K562 (cell line): Measurements from ENCODE around the gene ULBP2. TPM values are rescaled to one million over a fixed set of nuclear protein-coding genes. Genes with fewer than 3 reads are reported as not detected.

Source experiments
- ATAC-seq: fragments of 200-7000 bp; cut with Tn5 transposase; 3 replicates; pipeline ENCODE4 v1.9.1; 2020; ENCODE audit warnings: moderate library complexity
- BruUV-seq: library from RNA; stranded (reverse); fragments of 400-500 nt; replicated peaks from 2 replicates; lab custom pipeline; 2021; lab: Mats Ljungman, UMichigan
- CTCF ChIA-PET: fragments of 300-600 bp; formaldehyde crosslinking; extraction: SDS; loops from one replicate; lab custom pipeline; 2021; ENCODE audit warnings: low intra/inter-chr PET ratio; lab: Yijun Ruan, JAX
- POLR2A ChIA-PET: fragments of 300-600, 350-650 bp; sonication (Branson Sonifier 250); formaldehyde crosslinking; extraction: SDS; loops from one replicate; lab custom pipeline; 2021; ENCODE audit warnings: antibody characterized with exemption, inconsistent platforms; lab: Yijun Ruan, JAX
- DNase-seq, 4 experiments: peaks; one replicate each; pipeline versions ENCODE4 v3.0.0 to v3.0.0-alpha.2; 2011 to 2018; ENCODE audit warnings: low spot score in 3 of 4, mixed read lengths in 3 of 4; ENCODE audit errors: extremely low read depth in 1 of 4
- FAIRE-seq: peaks from 2 replicates; lab custom pipeline; 2011; peaks lifted over from hg19 to GRCh38; lab: Jason Lieb, UNC
- H2AFZ ChIP-seq: 2 replicates; pipeline ENCODE4 v1.6.0; 2011; ENCODE audit warnings: low read depth, low read length, control low read depth, inconsistent platforms
- H3K27ac ChIP-seq: fragments of 200-600 bp; 3 replicates; pipeline ENCODE4 v1.8.0; 2011; ENCODE audit warnings: low read depth, mild to moderate bottlenecking, control low read depth, inconsistent platforms, low read length, moderate library complexity, mixed read lengths; ENCODE audit errors: extremely low read depth
- H3K27me3 ChIP-seq, 2 experiments: fragments of 300-600 bp in 1 of 2; 2 replicates in 1 of 2; 3 replicates in 1 of 2; pipeline versions ENCODE4 v1.6.0 to v1.8.0; 2011; ENCODE audit warnings: inconsistent platforms in 2 of 2, low read length in 2 of 2, mild to moderate bottlenecking in 1 of 2, mixed read lengths in 1 of 2, moderate library complexity in 1 of 2; ENCODE audit not compliant: control insufficient read depth in 2 of 2, insufficient read depth in 2 of 2
- H3K36me3 ChIP-seq: fragments of 300-600 bp; 3 replicates; pipeline ENCODE4 v1.8.0; 2011; ENCODE audit warnings: mild to moderate bottlenecking, low read length, inconsistent platforms; ENCODE audit not compliant: control insufficient read depth, insufficient read depth
- H3K4me1 ChIP-seq, 2 experiments: fragments of 200-600 bp in 1 of 2; replicated peaks in 1 of 2; 2 replicates in 1 of 2; 3 replicates in 1 of 2; pipeline versions ENCODE4 v1.5.1 to v1.8.0; 2011; ENCODE audit warnings: inconsistent platforms in 2 of 2, low read length in 2 of 2, mild to moderate bottlenecking in 1 of 2, mixed read lengths in 1 of 2, moderate library complexity in 1 of 2; ENCODE audit not compliant: control insufficient read depth in 2 of 2, insufficient read depth in 2 of 2
- H3K4me2 ChIP-seq: 2 replicates; pipeline ENCODE4 v1.6.1; 2011; ENCODE audit warnings: low read length, control low read depth, inconsistent platforms, mixed read lengths; ENCODE audit not compliant: insufficient read depth
- H3K4me3 ChIP-seq: fragments of 200-600 bp; sonication (generic), shearing (Covaris generic); 2 replicates; pipeline ENCODE4 v1.5.1; 2016; ENCODE audit warnings: control low read depth, inconsistent platforms
- H3K79me2 ChIP-seq: fragments of 200-600 bp; 3 replicates; pipeline ENCODE4 v1.8.0; 2011; ENCODE audit warnings: low read length, inconsistent platforms; ENCODE audit not compliant: control insufficient read depth, insufficient read depth
- H3K9ac ChIP-seq, 2 experiments: 2 replicates each; pipeline versions ENCODE4 v1.6.0 to v1.6.1; 2011; ENCODE audit warnings: low read depth in 2 of 2, low read length in 2 of 2, control low read depth in 1 of 2, inconsistent platforms in 1 of 2, mild to moderate bottlenecking in 1 of 2, mixed read lengths in 1 of 2; ENCODE audit not compliant: insufficient read depth in 1 of 2
- H3K9me1 ChIP-seq: one replicate; pipeline ENCODE4 v1.6.0; 2011; ENCODE audit warnings: inconsistent platforms, mild to moderate bottlenecking, low read length, moderate library complexity; ENCODE audit not compliant: control insufficient read depth, insufficient read depth
- H3K9me3 ChIP-seq: replicated peaks from 2 replicates; pipeline ENCODE4 v1.5.1; 2011; ENCODE audit warnings: low read depth, low read length, inconsistent platforms; ENCODE audit not compliant: control insufficient read depth, insufficient read depth
- H4K20me1 ChIP-seq: replicated peaks from 2 replicates; pipeline ENCODE4 v1.6.1; 2011; ENCODE audit warnings: low read length, inconsistent platforms, mixed read lengths; ENCODE audit not compliant: control insufficient read depth, insufficient read depth
- HMG20B ChIP-seq: fragments of 250-450 bp; sonication (Bioruptor Pico); IDR thresholded peaks from 2 replicates; pipeline ENCODE4 v1.5.0; 2021; ENCODE audit warnings: mild to moderate bottlenecking
- MLLT1 ChIP-seq, 2 experiments: fragments of 450-650 bp; IDR thresholded peaks; 2 replicates each; pipeline ENCODE4 v1.6.1; 2016
- SRF ChIP-seq, 2 experiments: fragments of 250-450, 450-650 bp in 1 of 2; sonication (Bioruptor Pico) in 1 of 2; sonication (generic) in 1 of 2; formaldehyde crosslinking; IDR thresholded peaks; 2 replicates each; pipeline versions ENCODE4 v1.5.0 to v1.5.1; 2020 to 2022; ENCODE audit warnings: mild to moderate bottlenecking in 1 of 2, missing genetic modification reagents in 1 of 2
- XRCC3 ChIP-seq: fragments of 450-650 bp; IDR thresholded peaks from 2 replicates; pipeline ENCODE4 v1.6.1; 2017; ENCODE audit warnings: mild to moderate bottlenecking, moderate library complexity
- WGBS: fragments of 100-300 bp; shearing (Covaris generic); methylation state at CpG from one replicate; pipeline ENCODE4 v1.1.6; 2016; ENCODE audit warnings: low coverage, mixed read lengths; ENCODE audit not compliant: insufficient coverage; ENCODE audit errors: missing lambda C conversion rate; 5-methylcytosine and 5-hydroxymethylcytosine counted together
- in situ Hi-C: fragments of 300-500 bp; cut with MboI; formaldehyde crosslinking; loops from 4 replicates; pipeline ENCODE4 v1.15.0; 2018; ENCODE audit warnings: inconsistent platforms, mixed read lengths
- intact Hi-C: fragments of 100-400 bp; cut with micrococcal nuclease; formaldehyde crosslinking; loops from 2 replicates; pipeline ENCODE4 v1.14.2; 2022
- polyA plus RNA-seq, 8 experiments: library from polyadenylated mRNA; depleted of rRNA in 4 of 8; stranded (reverse) in 5 of 8; unstranded in 3 of 8; fragments of >200 nt; fragmentation: Nextera tagmentation in 2 of 8; fragmentation: Illumina TruSeq in 1 of 8; extraction: Ambion mirVana in 2 of 8; extraction: Trizol in 1 of 8; gene quantifications; 2 replicates each; pipeline versions ENCODE4 v1.2.1 to v1.2.3, GENCODE V29; 2011 to 2014; ENCODE audit warnings: inconsistent platforms in 1 of 8, missing spikeins in 1 of 8
- total RNA-seq, 7 experiments: library from RNA; depleted of rRNA in 6 of 7; stranded (reverse); fragments of >200 nt in 6 of 7; fragmentation: Illumina TruSeq in 2 of 7; extraction: Trizol in 2 of 7; gene quantifications; 2 replicates each; pipeline versions ENCODE4 v1.2.1 to v1.2.3, GENCODE V29; 2011 to 2021; ENCODE audit warnings: low replicate concordance in 1 of 7

ULBP2 gene
- total and polyA plus RNA-seq, 9 of the 15 experiments (the other 6 are each of a cell fraction or from before 2014, with no cell fraction given), result 0.50 to 5.3 (median 1.2) TPM

- Histone ChIP-seq H3K27ac (no peak overlapping the region), H3K36me3 (no peaks in the 10 kb centered on the region), H3K4me2 (no peak overlapping the region), H3K9ac (peak overlapping the region in 1 of 2 experiments; percentile 48; a peak in 1 of 4 replicates), H4K20me1 (no peaks in the 10 kb centered on the region), H3K9me3 (peaks cover 4% of the 10 kb centered on the region; the same call in 1 of the 2 replicates), H3K9me1 (no peaks in the 10 kb centered on the region), H3K4me1 (peaks cover 0 to 6% of the 10 kb centered on the region in 2 experiments; a peak in 1 of 5 replicates), H2AFZ (no peak overlapping the region), H3K79me2 (no peaks in the 10 kb centered on the region), H3K4me3 (no peak overlapping the region), H3K27me3 (peaks cover 20 to 60% of the 10 kb centered on the region in 2 experiments)
- 3% methylated on average over 13 of the region's 13 CpGs for WGBS
- ATAC-seq (peak; percentile 31), DNase-seq (no peak), FAIRE-seq (no peak)
- no TSS peak for BruUV-seq
- ChIA-PET CTCF (no interaction called here), POLR2A (interaction anchor here (0.7 to 2.2 kb wide), 6 partner anchors 10 to 965 kb away, joined by 3 to 13 read pairs (median 6); no protein-coding TSS in a partner anchor)
- intact Hi-C loops, result no loop called here
- in situ Hi-C loops, result loop anchor here (25.0 kb wide), 1 partner anchor 868 kb away; no protein-coding TSS in a partner anchor
- no peak for TF ChIP-seq MLLT1 (IDR thresholded peaks at IDR 0.05)
- TF ChIP-seq SRF (CRISPR knock-in tag; IDR thresholded peaks at IDR 0.05), result no peak
- TF ChIP-seq XRCC3, result no peak
- no peak for TF ChIP-seq HMG20B (CRISPR knock-in tag)
Observed at GRCh38 chr6:149904661-149905370, 37.0 kb upstream of the ULBP2 start.
